AG04450 (cell line): ENCODE results near the gene MAGI2. TPM values are rescaled to one million over a fixed set of nuclear protein-coding genes. Genes with fewer than 3 reads are reported as not detected.

Experiments
- CTCF ChIA-PET: fragments of 300-600, 350-600 bp; formaldehyde crosslinking; extraction: SDS; loops from one replicate; lab custom pipeline; 2022; ENCODE audit warnings: antibody characterized with exemption, inconsistent platforms; lab: Charles Lee
- POLR2A ChIA-PET: fragments of 350-600 bp; formaldehyde crosslinking; extraction: SDS; loops from one replicate; lab custom pipeline; 2021; ENCODE audit warnings: antibody characterized with exemption, inconsistent platforms; lab: Yijun Ruan, JAX
- DNase-seq: peaks from one replicate; pipeline ENCODE4 v3.0.0-alpha.2; 2011; ENCODE audit warnings: low read depth, low spot score
- H3K27ac ChIP-seq: one replicate; pipeline ENCODE4 v1.5.1; 2012; ENCODE audit warnings: low read depth, low read length, control low read depth
- H3K27me3 ChIP-seq: one replicate; pipeline ENCODE4 v1.6.0; 2012; ENCODE audit warnings: low read length; ENCODE audit not compliant: control insufficient read depth, insufficient read depth
- H3K4me3 ChIP-seq: 2 replicates; pipeline ENCODE4 v1.5.1; 2011; ENCODE audit warnings: mild to moderate bottlenecking, low read depth, low read length, control low read depth
- H3K9me3 ChIP-seq: 2 replicates; pipeline ENCODE4 v1.5.1; 2012; ENCODE audit warnings: low read length; ENCODE audit not compliant: control insufficient read depth, insufficient read depth
- CTCF ChIP-seq: IDR thresholded peaks from 2 replicates; pipeline ENCODE4 v1.5.1; 2011; ENCODE audit warnings: low read depth, low read length, control low read depth, inconsistent platforms
- polyA plus RNA-seq: library from polyadenylated mRNA; depleted of rRNA; stranded (reverse); fragments of >200 nt; gene quantifications from 2 replicates; pipeline ENCODE4 v1.2.3, GENCODE V29; 2011

The MAGI2 gene
- polyA plus RNA-seq, 1 experiment: 2.3 TPM

- DNase-seq: no peak
- POLR2A ChIA-PET: no interaction called here
- no peak overlapping the region for H3K4me3 ChIP-seq
- no peak overlapping the region for H3K27ac ChIP-seq
- H3K27me3 ChIP-seq: no peaks in the 10 kb centered on the region
- CTCF ChIA-PET: no interaction called here
- TF ChIP-seq CTCF: no peak
- no peaks in the 10 kb centered on the region for H3K9me3 ChIP-seq
These were observed 1256.0 kb downstream of the MAGI2 start for GRCh38 chr7:78197447-78197846.

- Histone ChIP-seq H3K27ac (no peak overlapping the region), H3K27me3 (no peaks in the 10 kb centered on the region), H3K4me3 (no peak overlapping the region), H3K9me3 (no peaks in the 10 kb centered on the region)
- TF ChIP-seq CTCF: no peak
- no peak for DNase-seq
- CTCF ChIA-PET: no interaction called here
- POLR2A ChIA-PET: no interaction called here
These were observed 1258.2 kb downstream of the MAGI2 start for GRCh38 chr7:78195281-78195680.

- Histone ChIP-seq H3K9me3 (no peaks in the 10 kb centered on the region), H3K4me3 (no peak overlapping the region), H3K27ac (no peak overlapping the region), H3K27me3 (no peaks in the 10 kb centered on the region)
- no peak for DNase-seq
- TF ChIP-seq CTCF: no peak
- CTCF ChIA-PET: no interaction called here
- POLR2A ChIA-PET: no interaction called here
These were observed 1258.9 kb downstream of the MAGI2 start for GRCh38 chr7:78194611-78195010.

GRCh38 chr7:78191475-78192079 lies 1261.9 kb downstream of the MAGI2 start:
- no peaks in the 10 kb centered on the region for H3K9me3 ChIP-seq
- H3K27ac ChIP-seq: no peak overlapping the region
- no peaks in the 10 kb centered on the region for H3K27me3 ChIP-seq
- no peak for DNase-seq
- ChIA-PET CTCF (interaction anchor here (0.6 to 0.8 kb wide), 2 partner anchors 35 to 50 kb away, joined by 3 to 8 read pairs; no protein-coding TSS in a partner anchor), POLR2A (no interaction called here)
- no peak for TF ChIP-seq CTCF
- no peak overlapping the region for H3K4me3 ChIP-seq

GRCh38 chr7:78189762-78190161 lies 1263.7 kb downstream of the MAGI2 start:
- CTCF ChIA-PET: no interaction called here
- Histone ChIP-seq H3K4me3 (no peak overlapping the region), H3K27ac (no peak overlapping the region), H3K9me3 (no peaks in the 10 kb centered on the region), H3K27me3 (no peaks in the 10 kb centered on the region)
- TF ChIP-seq CTCF: no peak
- POLR2A ChIA-PET: no interaction called here
- no peak for DNase-seq
